HG03039 (cell line): Measurements from ENCODE around the gene BLVRB.
"Not testable (repeated sequence)": the region's sequence is repeated elsewhere in the genome, so short reads cannot be mapped to it uniquely, and the experiment has no call there.

Source experiments
- ATAC-seq: cut with Tn5 transposase; IDR thresholded peaks from one replicate; pipeline ENCODE4 v1.9.1; 2021; ENCODE audit warnings: mild to moderate bottlenecking, moderate library complexity; ENCODE audit not compliant: unreplicated experiment

BLVRB gene

GRCh38 chr19:40453151-40453735 lies 12.3 kb downstream of the BLVRB start:
- ATAC-seq, result no peak

- ATAC-seq, result no peak
Measured at GRCh38 chr19:40452016-40452415, 13.5 kb downstream of the BLVRB start.

GRCh38 chr19:40450664-40451063 lies 14.9 kb downstream of the BLVRB start:
- no peak for ATAC-seq

- no peak for ATAC-seq
Measured at GRCh38 chr19:40449506-40449905, 16.0 kb downstream of the BLVRB start.

GRCh38 chr19:40446263-40446784 lies 19.2 kb downstream of the BLVRB start:
- ATAC-seq, result no peak

- no peak for ATAC-seq
Measured at GRCh38 chr19:40445780-40446262, 19.7 kb downstream of the BLVRB start.

- no peak for ATAC-seq
Measured at GRCh38 chr19:40444825-40445312, 20.7 kb downstream of the BLVRB start.

- peak; percentile 57 for ATAC-seq
Measured at GRCh38 chr19:40444000-40444824, 21.3 kb downstream of the BLVRB start, which contains the start of gene SERTAD3. TSS of gene SERTAD3 (minus strand) at chr19:40444335. CDS start at chr19:40442080, 2,255 bp downstream.

- peak; percentile 64 for ATAC-seq
Measured at GRCh38 chr19:40443131-40443999, 22.2 kb downstream of the BLVRB start.

- no peak for ATAC-seq
Measured at GRCh38 chr19:40442328-40443130, 23.0 kb downstream of the BLVRB start.

GRCh38 chr19:40441719-40442253 lies 23.8 kb downstream of the BLVRB start:
- no peak for ATAC-seq

- no peak for ATAC-seq
Measured at GRCh38 chr19:40438284-40438683, 27.3 kb downstream of the BLVRB start.

- ATAC-seq, result no peak
Measured at GRCh38 chr19:40433391-40434216, 31.9 kb downstream of the BLVRB start.

- not testable (repeated sequence) for ATAC-seq
Measured at GRCh38 chr19:40432760-40433159, 32.8 kb downstream of the BLVRB start.

GRCh38 chr19:40431698-40432097 lies 33.8 kb downstream of the BLVRB start:
- ATAC-seq, result no peak

- not testable (repeated sequence) for ATAC-seq
Measured at GRCh38 chr19:40430242-40430641, 35.3 kb downstream of the BLVRB start.

- ATAC-seq, result not testable (repeated sequence)
Measured at GRCh38 chr19:40428197-40428596, 37.3 kb downstream of the BLVRB start.

GRCh38 chr19:40425450-40426287 lies 39.9 kb downstream of the BLVRB start, which contains the start of gene SERTAD1:
TSS of gene SERTAD1 (minus strand) at chr19:40425992. CDS start at chr19:40423546, 2,446 bp downstream.
- peak; percentile 85 for ATAC-seq
